Keratinocyte (primary cell): ENCODE results near the gene RRBP1.

Experiments
- CTCF ChIP-seq, 3 experiments: IDR thresholded peaks in 1 of 3; conservative IDR thresholded peaks in 1 of 3; optimal IDR thresholded peaks in 1 of 3; 2 replicates in 2 of 3; 3 replicates in 1 of 3; pipeline versions ENCODE3 to v1.5.1; 2011; ENCODE audit warnings: low read length in 3 of 3, mild to moderate bottlenecking in 3 of 3, moderate library complexity in 2 of 3, control low read depth in 1 of 3, inconsistent platforms in 1 of 3; ENCODE audit not compliant: insufficient read depth in 2 of 3; ENCODE audit errors: extremely low read depth in 1 of 3
- EZH2 ChIP-seq: IDR thresholded peaks from one replicate; pipeline ENCODE4 v1.6.1; 2012; ENCODE audit warnings: inconsistent platforms, mild to moderate bottlenecking, low read length, moderate library complexity

GRCh38 chr20:17643531-17644188 is 38.4 kb downstream of the RRBP1 start:
- TF ChIP-seq CTCF (optimal IDR thresholded peaks at IDR 0.05 in 1 of 3, IDR thresholded peaks at IDR 0.05 in 1 of 3, conservative IDR thresholded peaks at IDR 0.05 in 1 of 3; ENCODE audit: extremely low read depth in 1 of 3, insufficient read depth in 2 of 3, low read length in 3 of 3) = no peak
- TF ChIP-seq EZH2 = no peak
